ENCODE data around the gene TCHP.
"Not testable (repeated sequence)": the region's sequence is repeated elsewhere in the genome, so short reads cannot be mapped to it uniquely, and the experiment has no call there.

Gene TCHP

DNA sequence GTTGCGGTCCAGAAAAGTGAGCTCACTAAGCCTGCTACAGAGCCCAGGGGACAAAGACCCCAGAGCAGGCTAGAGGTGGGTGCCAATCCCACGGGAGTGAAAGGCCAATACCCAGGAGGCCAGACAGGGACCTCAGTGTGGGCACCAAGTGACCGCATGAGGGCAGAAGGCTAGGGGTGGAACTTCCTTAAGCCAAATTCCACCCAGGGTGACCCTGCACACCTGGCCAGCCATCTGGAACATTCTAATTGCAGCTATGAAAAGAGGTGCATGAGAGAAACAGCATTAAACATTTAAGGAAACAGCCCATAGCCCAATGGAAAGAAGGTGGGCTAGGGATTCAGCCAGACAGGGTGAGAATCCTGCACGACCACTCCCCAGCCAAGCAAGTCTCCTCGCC, 39.1 kb upstream of the TCHP start:
- Histone ChIP-seq H3K4me3 (replicated peaks; ENCODE audit: low read depth, low read length) (no peak overlapping the region), H3K27me3 (replicated peaks; ENCODE audit: control insufficient read depth, insufficient read depth, low read length) (no peaks in the 10 kb centered on the region), H3K36me3 (ENCODE audit: control insufficient read depth, insufficient read depth, low read length) (peaks cover 6% of the 10 kb centered on the region)
- DNase-seq (ENCODE audit: extremely low read depth, insufficient read length) = no peak
- TF ChIP-seq, protein P1, sequence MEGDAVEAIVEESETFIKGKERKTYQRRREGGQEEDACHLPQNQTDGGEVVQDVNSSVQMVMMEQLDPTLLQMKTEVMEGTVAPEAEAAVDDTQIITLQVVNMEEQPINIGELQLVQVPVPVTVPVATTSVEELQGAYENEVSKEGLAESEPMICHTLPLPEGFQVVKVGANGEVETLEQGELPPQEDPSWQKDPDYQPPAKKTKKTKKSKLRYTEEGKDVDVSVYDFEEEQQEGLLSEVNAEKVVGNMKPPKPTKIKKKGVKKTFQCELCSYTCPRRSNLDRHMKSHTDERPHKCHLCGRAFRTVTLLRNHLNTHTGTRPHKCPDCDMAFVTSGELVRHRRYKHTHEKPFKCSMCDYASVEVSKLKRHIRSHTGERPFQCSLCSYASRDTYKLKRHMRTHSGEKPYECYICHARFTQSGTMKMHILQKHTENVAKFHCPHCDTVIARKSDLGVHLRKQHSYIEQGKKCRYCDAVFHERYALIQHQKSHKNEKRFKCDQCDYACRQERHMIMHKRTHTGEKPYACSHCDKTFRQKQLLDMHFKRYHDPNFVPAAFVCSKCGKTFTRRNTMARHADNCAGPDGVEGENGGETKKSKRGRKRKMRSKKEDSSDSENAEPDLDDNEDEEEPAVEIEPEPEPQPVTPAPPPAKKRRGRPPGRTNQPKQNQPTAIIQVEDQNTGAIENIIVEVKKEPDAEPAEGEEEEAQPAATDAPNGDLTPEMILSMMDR (IDR thresholded peaks at IDR 0.05; ENCODE audit: insufficient read depth, low read length, poor library complexity, severe bottlenecking) = no peak

DNA sequence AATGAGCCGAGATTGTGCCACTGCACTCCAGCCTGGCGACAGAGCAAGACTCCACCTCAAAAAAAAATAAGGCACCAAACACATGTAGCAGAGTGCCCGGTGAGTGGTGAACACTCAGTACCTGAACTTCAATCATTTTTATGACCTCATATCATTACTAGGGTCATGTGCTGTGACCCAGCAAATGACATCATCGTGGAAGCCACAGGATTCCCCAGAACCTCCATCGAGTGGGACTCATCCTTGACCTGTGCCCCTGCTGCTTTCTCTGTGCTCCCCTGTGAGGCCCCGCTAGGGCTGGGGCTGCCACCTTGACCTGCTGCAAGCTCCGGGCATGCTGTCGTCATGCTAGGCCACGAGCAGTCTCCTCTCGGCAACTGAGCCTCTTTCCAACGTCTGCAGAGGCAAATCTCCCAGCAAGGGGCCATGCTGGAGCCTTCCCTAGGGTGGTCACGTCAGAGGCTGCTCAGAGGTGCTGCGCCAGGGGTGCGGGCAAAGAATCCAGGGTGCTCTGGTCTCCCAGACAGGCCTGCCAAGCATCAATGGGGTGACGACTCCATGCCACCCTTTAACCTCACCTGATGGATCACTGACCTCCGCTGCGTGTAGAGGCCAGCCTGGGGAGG, 38.3 kb upstream of the TCHP start:
- H3K4me3 ChIP-seq (replicated peaks; ENCODE audit: low read depth, low read length) = no peak overlapping the region
- no peak for DNase-seq (ENCODE audit: extremely low read depth, insufficient read length)
- TF ChIP-seq, protein P1 (IDR thresholded peaks at IDR 0.05; ENCODE audit: insufficient read depth, low read length, poor library complexity, severe bottlenecking) = no peak
- H3K27me3 ChIP-seq (replicated peaks; ENCODE audit: control insufficient read depth, insufficient read depth, low read length) = no peaks in the 10 kb centered on the region
- peaks cover 4% of the 10 kb centered on the region for H3K36me3 ChIP-seq (ENCODE audit: control insufficient read depth, insufficient read depth, low read length)

DNA sequence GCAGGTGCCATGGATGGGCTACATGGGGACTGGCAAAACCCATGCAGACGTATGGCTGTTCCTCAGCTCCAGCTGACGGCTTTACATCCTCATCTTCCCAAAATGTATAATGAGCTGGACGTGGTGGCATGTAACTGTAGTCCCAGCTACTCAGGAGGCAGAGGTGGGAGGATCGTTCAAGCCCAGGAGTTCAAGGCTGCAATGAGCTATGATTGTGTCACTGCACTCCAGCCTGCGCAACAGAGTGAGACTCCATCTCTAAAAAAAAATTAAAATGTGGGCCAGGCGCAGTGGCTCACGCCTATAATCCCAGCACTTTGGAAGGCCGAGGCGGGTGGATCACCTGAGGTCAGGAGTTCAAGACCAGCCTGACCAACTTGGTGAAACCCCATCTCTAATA, 37.6 kb upstream of the TCHP start:
- not testable (repeated sequence) for H3K36me3 ChIP-seq (ENCODE audit: control insufficient read depth, insufficient read depth, low read length); H3K27me3 ChIP-seq (replicated peaks; ENCODE audit: control insufficient read depth, insufficient read depth, low read length); H3K4me3 ChIP-seq (replicated peaks; ENCODE audit: low read depth, low read length); DNase-seq (ENCODE audit: extremely low read depth, insufficient read length)

DNA sequence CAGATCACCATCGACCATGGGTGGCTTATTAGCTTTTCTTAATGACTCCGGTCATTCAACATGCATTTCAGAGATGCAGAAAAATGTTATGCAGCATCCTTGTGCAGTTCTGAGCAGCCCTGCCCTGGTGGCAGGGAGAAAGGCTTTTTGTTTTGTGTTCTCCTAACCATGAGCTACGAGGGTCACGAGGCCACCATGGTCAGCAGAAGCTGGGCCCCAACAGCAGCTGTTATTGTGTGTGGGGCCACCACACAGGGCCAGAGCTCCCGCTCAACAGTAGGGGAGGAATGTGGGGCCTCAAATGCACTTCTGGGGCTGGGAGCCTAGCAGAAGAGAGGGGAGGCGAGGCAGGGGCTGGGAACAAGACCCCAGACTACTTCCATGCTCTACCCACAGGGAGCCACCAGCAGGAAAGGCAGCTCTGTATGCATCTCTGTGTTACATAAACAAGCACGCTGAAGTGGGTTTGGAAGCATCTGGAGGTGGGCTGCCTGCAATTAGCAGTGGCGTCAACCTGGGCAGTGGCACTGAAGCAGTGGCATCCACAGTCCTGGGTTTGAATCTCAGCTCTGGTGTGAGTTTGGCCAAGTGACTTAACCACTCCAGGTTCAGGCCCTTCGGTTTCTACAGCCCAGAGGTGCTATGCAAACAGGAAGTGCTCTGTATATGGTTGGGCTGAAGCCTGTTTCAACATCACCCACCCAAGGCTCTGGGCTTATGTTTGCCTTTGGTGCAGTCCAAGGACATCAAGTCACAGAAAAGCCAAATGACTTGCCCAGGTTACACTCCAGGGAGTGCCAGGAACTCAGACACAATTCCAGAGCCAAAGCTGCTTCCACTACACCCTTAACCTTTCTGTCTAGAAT, 36.0 kb upstream of the TCHP start:
- TF ChIP-seq, protein P1 (IDR thresholded peaks at IDR 0.05; ENCODE audit: insufficient read depth, low read length, poor library complexity, severe bottlenecking) = no peak
- H3K4me3 ChIP-seq (replicated peaks; ENCODE audit: low read depth, low read length) = no peak overlapping the region
- no peaks in the 10 kb centered on the region for H3K27me3 ChIP-seq (replicated peaks; ENCODE audit: control insufficient read depth, insufficient read depth, low read length)
- DNase-seq (ENCODE audit: extremely low read depth, insufficient read length) = no peak
- no peaks in the 10 kb centered on the region; the same call in 1 of the 2 replicates for H3K36me3 ChIP-seq (ENCODE audit: control insufficient read depth, insufficient read depth, low read length)

DNA sequence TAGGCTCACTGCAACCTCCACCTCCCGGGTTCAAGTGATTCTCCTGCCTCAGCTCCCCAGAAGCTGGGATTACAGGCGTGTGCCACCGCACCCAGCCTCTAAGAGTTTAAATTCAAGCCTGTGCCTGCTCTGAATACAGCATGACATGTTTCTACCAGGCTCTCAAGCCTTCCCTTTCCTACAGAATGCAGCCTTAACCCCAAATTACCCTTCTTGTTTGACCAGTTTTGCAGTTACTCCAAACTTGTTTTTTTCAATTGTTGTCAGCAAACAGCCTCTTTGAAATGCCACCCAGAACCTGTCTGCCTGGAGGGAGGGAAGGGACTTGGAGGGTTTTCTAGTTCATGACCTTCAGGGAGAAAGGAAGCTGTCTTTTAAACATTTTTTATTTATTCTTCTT, 35.2 kb upstream of the TCHP start:
- TF ChIP-seq, protein P1 (IDR thresholded peaks at IDR 0.05; ENCODE audit: insufficient read depth, low read length, poor library complexity, severe bottlenecking) = no peak
- Histone ChIP-seq H3K36me3 (ENCODE audit: control insufficient read depth, insufficient read depth, low read length) (no peaks in the 10 kb centered on the region; the same call in 1 of the 2 replicates), H3K4me3 (replicated peaks; ENCODE audit: low read depth, low read length) (no peak overlapping the region), H3K27me3 (replicated peaks; ENCODE audit: control insufficient read depth, insufficient read depth, low read length) (no peaks in the 10 kb centered on the region)
- DNase-seq (ENCODE audit: extremely low read depth, insufficient read length) = no peak
